Kidney epithelial cell (primary cell): ENCODE measurements around the gene TMPRSS11D. TPM values are rescaled to one million over a fixed set of nuclear protein-coding genes. Genes with fewer than 3 reads are reported as not detected.

Experiments
- DNase-seq: peaks from one replicate; pipeline ENCODE4 v3.0.0-alpha.2; 2010; ENCODE audit warnings: low read depth
- H3K27me3 ChIP-seq: 2 replicates; pipeline ENCODE4 v1.6.0; 2011; ENCODE audit warnings: low read length; ENCODE audit not compliant: control insufficient read depth, insufficient read depth
- H3K36me3 ChIP-seq: 2 replicates; pipeline ENCODE4 v1.5.1; 2011; ENCODE audit warnings: low read length; ENCODE audit not compliant: control insufficient read depth, insufficient read depth
- H3K4me3 ChIP-seq: 2 replicates; pipeline ENCODE4 v1.5.1; 2011; ENCODE audit warnings: low read depth, mild to moderate bottlenecking, control low read depth, low read length
- CTCF ChIP-seq: IDR thresholded peaks from 2 replicates; pipeline ENCODE4 v1.5.1; 2011; ENCODE audit warnings: mild to moderate bottlenecking, moderate library complexity, low read length, control low read depth, inconsistent platforms; ENCODE audit not compliant: insufficient read depth, poor library complexity, severe bottlenecking
- total RNA-seq: library from RNA; depleted of rRNA; stranded (reverse); fragments of >200 nt; gene quantifications from 2 replicates; pipeline ENCODE4 v1.2.3, GENCODE V29; 2015

Gene TMPRSS11D
- total RNA-seq, 1 donor from 2014 or later: not detected

GRCh38 chr4:67911141-67911540 is 27.3 kb upstream of the TMPRSS11D start:
- Histone ChIP-seq H3K4me3 (no peak overlapping the region), H3K36me3 (no peaks in the 10 kb centered on the region), H3K27me3 (no peaks in the 10 kb centered on the region)
- no peak for DNase-seq
- no peak for TF ChIP-seq CTCF

GRCh38 chr4:67910585-67910905 is 26.7 kb upstream of the TMPRSS11D start:
- no peaks in the 10 kb centered on the region for H3K36me3 ChIP-seq
- TF ChIP-seq CTCF: no peak
- H3K27me3 ChIP-seq: no peaks in the 10 kb centered on the region
- no peak overlapping the region for H3K4me3 ChIP-seq
- no peak for DNase-seq

- no peaks in the 10 kb centered on the region for H3K27me3 ChIP-seq
- H3K4me3 ChIP-seq: no peak overlapping the region
- peak; percentile 58 for TF ChIP-seq CTCF
- H3K36me3 ChIP-seq: no peaks in the 10 kb centered on the region
- no peak for DNase-seq
Observed at GRCh38 chr4:67909905-67910584, 26.2 kb upstream of the TMPRSS11D start.

- Histone ChIP-seq H3K4me3 (no peak overlapping the region), H3K36me3 (no peaks in the 10 kb centered on the region), H3K27me3 (no peaks in the 10 kb centered on the region)
- no peak for DNase-seq
- TF ChIP-seq CTCF: no peak
Observed at GRCh38 chr4:67907650-67908049, 23.8 kb upstream of the TMPRSS11D start.

GRCh38 chr4:67899096-67899495 is 15.3 kb upstream of the TMPRSS11D start:
- no peak for DNase-seq
- no peaks in the 10 kb centered on the region for H3K27me3 ChIP-seq
- no peak overlapping the region for H3K4me3 ChIP-seq
- no peak for TF ChIP-seq CTCF
- H3K36me3 ChIP-seq: no peaks in the 10 kb centered on the region

GRCh38 chr4:67897686-67898085 is 13.9 kb upstream of the TMPRSS11D start:
- no peaks in the 10 kb centered on the region for H3K27me3 ChIP-seq
- no peak for DNase-seq
- H3K4me3 ChIP-seq: no peak overlapping the region
- no peaks in the 10 kb centered on the region for H3K36me3 ChIP-seq
- TF ChIP-seq CTCF: no peak
